HL-60 (cell line): ENCODE measurements around the gene MEA1.

Experiments
- DNase-seq, 2 experiments: peaks; one replicate each; pipeline ENCODE4 v3.0.0-alpha.2; 2010 to 2020; ENCODE audit warnings: low read depth in 1 of 2, low spot score in 1 of 2
- H3K27ac ChIP-seq: fragments of 250-450 bp; sonication (Bioruptor Pico); replicated peaks from 2 replicates; pipeline ENCODE4 v1.5.1; 2020; ENCODE audit warnings: mild to moderate bottlenecking, moderate library complexity
- H3K27me3 ChIP-seq: fragments of 250-450 bp; sonication (Bioruptor Pico); 2 replicates; pipeline ENCODE4 v1.5.1; 2021; ENCODE audit warnings: mild to moderate bottlenecking, moderate library complexity; ENCODE audit not compliant: insufficient read depth, poor library complexity, severe bottlenecking
- H3K4me3 ChIP-seq: replicated peaks from 2 replicates; pipeline ENCODE4 v1.5.1; 2011; ENCODE audit warnings: mild to moderate bottlenecking, control low read depth, low read length; ENCODE audit not compliant: insufficient read depth
- GABPA ChIP-seq: IDR thresholded peaks from 2 replicates; pipeline ENCODE4 v1.6.1; 2012; ENCODE audit warnings: low read depth
- POLR2AphosphoS5 ChIP-seq: IDR thresholded peaks from 2 replicates; pipeline ENCODE4 v1.6.1; 2012; ENCODE audit warnings: low read depth
- SPI1 ChIP-seq: IDR thresholded peaks from 2 replicates; pipeline ENCODE4 v1.6.1; 2012; ENCODE audit warnings: low read depth, mild to moderate bottlenecking, borderline replicate concordance
- TF ChIP-seq, protein P1 (sequence below): IDR thresholded peaks from 2 replicates; pipeline ENCODE4 v1.6.1; 2012; ENCODE audit warnings: low read depth; ENCODE audit not compliant: insufficient replicate concordance
- TF ChIP-seq, protein P2 (sequence below): IDR thresholded peaks from one replicate; pipeline ENCODE4 v1.5.1; 2011; ENCODE audit warnings: low read length, control low read depth, inconsistent platforms; ENCODE audit not compliant: insufficient read depth

The MEA1 gene

DNA sequence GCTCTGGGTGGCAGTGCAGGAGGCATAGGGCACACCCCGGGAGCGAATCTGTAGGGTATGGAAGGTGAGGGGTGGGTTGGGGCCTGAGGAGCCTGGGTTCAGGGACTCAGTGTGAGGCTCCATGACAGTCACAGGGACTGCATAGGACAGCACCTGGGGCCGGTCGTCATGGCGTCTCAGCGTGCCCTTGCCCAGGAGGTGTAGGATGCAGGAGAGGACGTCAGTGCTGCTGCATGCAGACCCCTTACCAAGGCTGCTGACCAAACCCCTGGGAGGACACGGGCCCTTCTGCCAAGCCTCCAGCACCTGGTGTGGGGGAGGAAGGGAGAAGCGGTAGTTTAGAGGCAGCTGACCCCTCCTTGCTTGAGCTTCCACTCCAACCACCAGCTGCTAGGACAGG lies 24.0 kb upstream of the MEA1 start:
- no peak for DNase-seq
- no peak for TF ChIP-seq SPI1
- TF ChIP-seq, protein P1, sequence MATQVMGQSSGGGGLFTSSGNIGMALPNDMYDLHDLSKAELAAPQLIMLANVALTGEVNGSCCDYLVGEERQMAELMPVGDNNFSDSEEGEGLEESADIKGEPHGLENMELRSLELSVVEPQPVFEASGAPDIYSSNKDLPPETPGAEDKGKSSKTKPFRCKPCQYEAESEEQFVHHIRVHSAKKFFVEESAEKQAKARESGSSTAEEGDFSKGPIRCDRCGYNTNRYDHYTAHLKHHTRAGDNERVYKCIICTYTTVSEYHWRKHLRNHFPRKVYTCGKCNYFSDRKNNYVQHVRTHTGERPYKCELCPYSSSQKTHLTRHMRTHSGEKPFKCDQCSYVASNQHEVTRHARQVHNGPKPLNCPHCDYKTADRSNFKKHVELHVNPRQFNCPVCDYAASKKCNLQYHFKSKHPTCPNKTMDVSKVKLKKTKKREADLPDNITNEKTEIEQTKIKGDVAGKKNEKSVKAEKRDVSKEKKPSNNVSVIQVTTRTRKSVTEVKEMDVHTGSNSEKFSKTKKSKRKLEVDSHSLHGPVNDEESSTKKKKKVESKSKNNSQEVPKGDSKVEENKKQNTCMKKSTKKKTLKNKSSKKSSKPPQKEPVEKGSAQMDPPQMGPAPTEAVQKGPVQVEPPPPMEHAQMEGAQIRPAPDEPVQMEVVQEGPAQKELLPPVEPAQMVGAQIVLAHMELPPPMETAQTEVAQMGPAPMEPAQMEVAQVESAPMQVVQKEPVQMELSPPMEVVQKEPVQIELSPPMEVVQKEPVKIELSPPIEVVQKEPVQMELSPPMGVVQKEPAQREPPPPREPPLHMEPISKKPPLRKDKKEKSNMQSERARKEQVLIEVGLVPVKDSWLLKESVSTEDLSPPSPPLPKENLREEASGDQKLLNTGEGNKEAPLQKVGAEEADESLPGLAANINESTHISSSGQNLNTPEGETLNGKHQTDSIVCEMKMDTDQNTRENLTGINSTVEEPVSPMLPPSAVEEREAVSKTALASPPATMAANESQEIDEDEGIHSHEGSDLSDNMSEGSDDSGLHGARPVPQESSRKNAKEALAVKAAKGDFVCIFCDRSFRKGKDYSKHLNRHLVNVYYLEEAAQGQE = no peak
- TF ChIP-seq, protein P2, sequence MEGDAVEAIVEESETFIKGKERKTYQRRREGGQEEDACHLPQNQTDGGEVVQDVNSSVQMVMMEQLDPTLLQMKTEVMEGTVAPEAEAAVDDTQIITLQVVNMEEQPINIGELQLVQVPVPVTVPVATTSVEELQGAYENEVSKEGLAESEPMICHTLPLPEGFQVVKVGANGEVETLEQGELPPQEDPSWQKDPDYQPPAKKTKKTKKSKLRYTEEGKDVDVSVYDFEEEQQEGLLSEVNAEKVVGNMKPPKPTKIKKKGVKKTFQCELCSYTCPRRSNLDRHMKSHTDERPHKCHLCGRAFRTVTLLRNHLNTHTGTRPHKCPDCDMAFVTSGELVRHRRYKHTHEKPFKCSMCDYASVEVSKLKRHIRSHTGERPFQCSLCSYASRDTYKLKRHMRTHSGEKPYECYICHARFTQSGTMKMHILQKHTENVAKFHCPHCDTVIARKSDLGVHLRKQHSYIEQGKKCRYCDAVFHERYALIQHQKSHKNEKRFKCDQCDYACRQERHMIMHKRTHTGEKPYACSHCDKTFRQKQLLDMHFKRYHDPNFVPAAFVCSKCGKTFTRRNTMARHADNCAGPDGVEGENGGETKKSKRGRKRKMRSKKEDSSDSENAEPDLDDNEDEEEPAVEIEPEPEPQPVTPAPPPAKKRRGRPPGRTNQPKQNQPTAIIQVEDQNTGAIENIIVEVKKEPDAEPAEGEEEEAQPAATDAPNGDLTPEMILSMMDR = no peak
- TF ChIP-seq POLR2AphosphoS5 = no peak
- no peak for TF ChIP-seq GABPA
- Histone ChIP-seq H3K27me3 (no peaks in the 10 kb centered on the region), H3K4me3 (no peak overlapping the region), H3K27ac (no peak overlapping the region)

DNA sequence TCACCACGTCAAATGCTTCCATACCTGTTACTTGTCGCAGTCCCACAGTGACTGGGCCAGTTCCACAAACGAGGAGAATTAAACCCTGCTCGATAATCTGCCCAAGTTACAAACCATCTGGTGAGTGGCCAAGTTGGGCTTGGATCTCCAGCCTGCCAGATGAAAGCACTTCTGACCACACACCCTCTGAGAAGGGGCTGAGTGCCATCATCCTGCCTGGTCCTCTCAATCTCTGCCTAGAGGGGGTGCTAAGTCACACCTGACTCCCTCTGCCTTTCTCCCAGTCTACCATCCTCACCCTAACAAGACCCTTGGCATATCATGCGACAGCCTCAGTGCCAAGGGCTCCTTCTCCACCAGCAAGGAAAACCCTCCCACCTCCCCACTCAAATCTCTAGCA lies 23.5 kb upstream of the MEA1 start:
- DNase-seq = no peak
- Histone ChIP-seq H3K27ac (no peak overlapping the region), H3K4me3 (no peak overlapping the region), H3K27me3 (no peaks in the 10 kb centered on the region)
- TF ChIP-seq POLR2AphosphoS5 (no peak), GABPA (no peak), SPI1 (no peak)
- TF ChIP-seq, protein P2 = no peak
- TF ChIP-seq, protein P1 = no peak

DNA sequence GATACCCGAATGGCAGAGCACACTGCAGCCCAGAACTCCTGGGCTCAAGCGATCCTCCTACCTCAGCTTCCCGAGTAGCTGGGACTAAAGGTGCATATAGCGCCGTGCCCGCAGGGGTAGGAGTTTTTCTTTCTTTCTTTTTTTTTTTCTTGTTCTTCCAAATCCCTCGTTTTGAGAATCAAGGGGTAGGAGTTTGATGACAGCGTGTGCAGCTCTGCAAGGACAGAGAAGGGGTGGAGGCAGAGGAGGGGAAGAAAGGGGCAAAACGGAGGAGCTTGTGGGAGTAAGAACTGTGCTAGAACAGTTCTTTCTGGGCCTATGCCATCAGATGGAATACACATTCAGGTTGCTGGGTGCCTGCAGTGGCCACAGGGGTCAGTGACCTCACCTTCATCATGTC lies 23.0 kb upstream of the MEA1 start:
- DNase-seq = no peak
- Histone ChIP-seq H3K27ac (no peak overlapping the region), H3K27me3 (no peaks in the 10 kb centered on the region), H3K4me3 (no peak overlapping the region)
- TF ChIP-seq, protein P2 = no peak
- TF ChIP-seq SPI1 = no peak
- TF ChIP-seq POLR2AphosphoS5 = no peak
- TF ChIP-seq, protein P1 = no peak
- no peak for TF ChIP-seq GABPA
